GM18508 (cell line): ENCODE data around the gene NOC3L.
"Not testable (repeated sequence)": the region's sequence is repeated elsewhere in the genome, so short reads cannot be mapped to it uniquely, and the experiment has no call there.

Source experiments
- ATAC-seq: cut with Tn5 transposase; IDR thresholded peaks from one replicate; pipeline ENCODE4 v1.9.1; 2021; ENCODE audit warnings: moderate number of reproducible peaks; ENCODE audit not compliant: insufficient read depth, unreplicated experiment

Gene NOC3L

GRCh38 chr10:94362360-94363250 lies at the start of gene NOC3L:
TSS of gene NOC3L (minus strand) at chr10:94362939. CDS start at chr10:94362838, 101 bp downstream.
- peak; percentile 87 for ATAC-seq

DNA sequence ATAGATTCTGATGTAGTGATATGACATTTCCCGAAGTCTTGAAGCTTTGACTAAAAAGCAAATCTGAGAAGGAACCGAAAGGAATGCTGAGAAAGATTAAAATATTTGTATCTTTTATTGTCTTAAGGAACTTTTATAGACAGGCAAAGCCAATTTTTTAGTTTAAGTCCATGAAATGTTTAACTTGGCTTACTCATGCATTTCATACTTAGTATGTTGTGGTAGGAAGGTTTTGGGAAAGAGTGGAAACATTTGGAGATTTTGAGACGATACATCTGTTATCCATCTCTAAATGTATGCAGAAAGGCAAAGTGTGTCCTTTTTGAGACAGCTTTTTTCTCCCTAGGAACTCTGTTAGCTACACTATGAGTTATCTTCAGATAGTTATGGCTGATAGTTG lies 49.7 kb upstream of the NOC3L start:
- ATAC-seq: no peak

DNA sequence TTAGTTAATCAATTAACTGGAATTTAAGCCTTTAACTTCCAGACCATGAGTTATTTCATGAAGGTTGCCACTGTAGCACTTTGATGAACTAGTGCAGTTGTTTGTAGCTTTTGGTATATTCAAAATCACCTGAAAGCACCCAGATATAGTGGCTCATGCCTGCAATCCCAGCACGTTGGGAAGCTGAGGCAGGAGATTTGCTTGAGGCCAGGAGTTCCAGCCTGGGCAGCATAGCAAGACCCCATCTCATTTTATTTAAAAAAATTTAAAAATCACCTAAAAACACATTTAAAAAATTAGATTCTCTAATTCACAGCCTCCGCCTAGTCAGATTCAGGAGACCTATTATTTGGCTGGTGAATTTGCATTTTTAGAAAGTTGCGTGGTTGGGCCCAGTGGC lies 48.6 kb upstream of the NOC3L start:
- no peak for ATAC-seq

GRCh38 chr10:94409021-94409657 lies 46.4 kb upstream of the NOC3L start:
- no peak for ATAC-seq

DNA sequence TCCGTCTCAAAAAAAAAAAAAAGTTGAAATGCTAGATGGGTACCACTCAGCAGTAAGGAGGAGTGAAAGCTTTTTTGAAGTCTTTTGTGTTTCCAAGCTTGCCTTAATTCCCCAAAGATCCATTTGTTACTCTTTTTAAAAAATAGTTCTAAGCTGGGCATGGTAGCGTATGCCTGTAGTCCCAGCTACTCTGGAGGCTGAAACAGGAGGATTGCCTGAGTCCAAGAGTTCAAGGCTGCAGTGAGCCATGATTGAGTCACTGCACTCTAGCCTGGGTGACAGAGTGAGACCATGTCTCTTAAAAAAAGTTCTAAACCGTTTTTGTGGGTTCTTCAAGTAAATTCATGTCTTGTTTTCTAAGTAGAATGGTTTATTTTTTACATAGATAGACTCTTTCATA lies 44.9 kb upstream of the NOC3L start:
- no peak for ATAC-seq

GRCh38 chr10:94405406-94405805 lies 42.7 kb upstream of the NOC3L start:
- ATAC-seq: no peak

GRCh38 chr10:94403380-94404213 lies 40.9 kb upstream of the NOC3L start:
- ATAC-seq: peak; percentile 61

GRCh38 chr10:94402843-94403379 lies 40.2 kb upstream of the NOC3L start:
- no peak for ATAC-seq

DNA sequence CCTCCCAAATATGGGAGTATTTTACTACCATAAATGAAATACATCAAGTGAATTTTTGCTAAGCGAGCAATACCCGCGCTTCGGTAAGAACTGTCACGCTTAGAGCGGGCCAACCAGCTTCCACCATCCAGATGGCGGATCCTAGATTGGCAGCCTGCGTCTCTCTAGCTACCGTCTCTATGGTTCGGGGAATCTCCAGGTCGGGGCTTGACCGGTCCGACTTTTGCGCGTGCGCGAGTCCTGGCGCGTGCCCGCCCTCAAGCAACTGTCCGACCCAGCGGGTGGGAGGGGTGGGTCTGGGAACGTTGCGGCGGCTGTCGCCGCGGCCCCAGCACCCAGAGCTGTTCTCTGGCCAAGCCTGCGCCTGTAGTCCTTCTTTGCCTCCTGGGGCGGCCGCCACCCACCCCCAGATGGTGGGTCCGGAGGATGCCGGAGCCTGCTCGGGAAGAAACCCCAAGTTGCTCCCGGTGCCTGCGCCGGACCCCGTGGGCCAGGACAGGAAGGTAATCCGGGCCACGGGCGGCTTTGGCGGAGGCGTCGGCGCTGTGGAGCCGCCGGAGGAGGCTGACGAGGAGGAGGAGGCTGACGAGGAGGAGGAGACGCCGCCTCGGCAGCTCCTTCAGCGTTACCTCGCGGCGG lies 39.6 kb upstream of the NOC3L start, which contains the start of gene TBC1D12:
Gene TBC1D12 (plus strand): TSS at position 338 of the 639 bp plus-strand sequence. CDS start 73 bp downstream, at position 411.
- ATAC-seq: peak; percentile 63

- ATAC-seq: no peak
Measured at GRCh38 chr10:94398762-94399161, 36.0 kb upstream of the NOC3L start.

DNA sequence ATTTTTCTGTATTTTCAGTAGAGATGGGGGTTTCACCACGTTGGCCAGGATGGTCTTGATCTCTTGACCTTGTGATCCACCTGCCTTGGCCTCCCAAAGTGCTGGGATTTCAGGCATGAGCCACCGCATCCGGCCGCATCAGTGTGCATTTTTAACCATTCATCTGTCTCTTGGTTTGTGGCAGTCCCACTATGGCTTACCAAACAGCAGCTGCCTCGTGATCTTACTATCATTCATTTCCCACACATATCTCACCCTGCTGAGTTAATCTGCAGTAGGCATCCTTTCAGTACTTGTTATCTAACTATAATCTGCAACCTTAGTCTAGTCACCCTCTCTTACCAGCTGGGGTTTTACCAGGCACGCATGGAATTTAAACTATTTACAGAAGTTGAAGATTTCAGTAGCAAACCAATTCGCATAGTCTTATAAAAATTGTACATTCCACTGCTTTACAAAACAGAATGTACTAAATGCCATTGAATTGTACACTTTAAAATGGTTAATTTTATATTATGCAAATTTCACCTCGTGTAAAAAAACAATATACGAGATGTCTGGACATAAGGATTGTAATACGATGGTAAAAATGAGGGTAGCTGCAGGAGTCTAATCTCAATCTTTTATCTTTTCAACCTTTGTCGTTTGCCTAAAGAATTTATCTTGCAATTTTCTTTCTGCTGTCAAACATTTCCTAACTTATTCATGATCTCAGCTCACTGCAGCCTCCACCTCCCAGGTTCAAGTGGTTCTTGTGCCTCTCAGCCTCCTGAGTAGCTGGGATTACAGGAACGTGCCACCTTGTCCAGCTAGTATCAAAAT lies 35.0 kb upstream of the NOC3L start:
- ATAC-seq: no peak

- ATAC-seq: not testable (repeated sequence)
Measured at GRCh38 chr10:94392117-94392516, 29.4 kb upstream of the NOC3L start.

GRCh38 chr10:94385733-94386132 lies 23.0 kb upstream of the NOC3L start:
- not testable (repeated sequence) for ATAC-seq

DNA sequence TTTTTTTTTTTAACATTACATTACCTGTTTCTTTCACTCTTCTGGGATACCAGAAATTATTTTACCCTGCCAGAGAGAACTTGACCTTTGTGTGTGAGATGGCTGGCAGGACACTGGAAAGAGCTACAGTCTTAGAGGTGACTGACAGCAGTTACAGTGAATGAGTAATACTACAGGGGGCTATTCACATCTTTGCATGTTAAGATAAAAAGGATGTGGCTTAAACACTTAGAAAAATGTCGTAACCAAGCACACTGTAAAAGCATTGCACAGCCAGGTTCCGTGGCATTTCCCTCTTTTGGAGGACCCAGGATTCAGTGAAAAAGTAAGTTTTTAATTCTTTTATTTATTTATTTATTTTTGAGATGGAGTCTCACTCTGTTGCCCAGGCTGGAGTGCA lies 20.8 kb upstream of the NOC3L start:
- no peak for ATAC-seq

DNA sequence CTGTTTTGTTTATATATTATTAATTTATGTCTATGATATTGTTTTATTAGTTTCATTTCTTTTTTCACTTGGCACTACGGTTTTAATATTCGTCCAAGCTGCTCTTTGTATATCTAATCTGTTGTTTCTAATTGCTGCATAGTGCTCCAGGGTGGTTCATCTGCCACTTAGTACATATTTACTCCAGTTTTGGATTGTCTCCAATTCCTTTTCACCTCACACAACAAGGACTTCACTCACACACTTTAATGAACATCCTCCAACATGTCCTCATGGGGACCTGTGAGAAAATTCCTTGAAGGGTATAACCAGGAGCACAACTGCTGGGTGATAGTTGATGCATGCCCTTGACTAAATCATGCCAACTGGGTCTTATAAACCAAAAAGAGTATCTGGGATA lies 14.1 kb upstream of the NOC3L start:
- no peak for ATAC-seq

GRCh38 chr10:94375374-94375773 lies 12.6 kb upstream of the NOC3L start:
- ATAC-seq: no peak

- no peak for ATAC-seq
Measured at GRCh38 chr10:94370501-94370900, 7.8 kb upstream of the NOC3L start.

- ATAC-seq: no peak
Measured at GRCh38 chr10:94366382-94366781, 3.6 kb upstream of the NOC3L start.

DNA sequence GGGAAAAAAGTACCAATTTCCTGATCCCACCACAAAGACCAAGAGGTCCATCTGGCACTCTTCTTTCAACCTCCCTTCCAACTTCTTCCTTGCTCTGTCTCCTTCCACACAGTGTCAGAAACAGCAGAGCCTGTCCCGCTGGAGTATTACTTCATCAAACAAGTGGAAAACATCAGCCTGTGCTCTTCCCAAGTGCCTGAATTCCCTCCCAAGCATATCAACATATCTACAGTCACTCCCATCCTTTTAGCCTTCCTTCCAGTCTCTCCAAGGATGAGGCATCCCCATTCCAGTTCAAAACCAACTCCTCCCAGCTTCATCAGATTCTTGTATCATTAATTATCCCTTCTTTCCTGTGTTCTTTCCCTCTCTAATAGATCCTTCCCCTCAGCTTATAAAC lies 1.7 kb upstream of the NOC3L start:
- no peak for ATAC-seq
